Measurements from ENCODE around the gene KIF14. TPM values are rescaled to one million over a fixed set of nuclear protein-coding genes. Genes with fewer than 3 reads are reported as not detected.

KIF14 gene
- polyA plus RNA-seq, 1 of the 3 experiments (the other 2 are of a cell fraction) = 1.2 TPM

GRCh38 chr1:200546577-200546976, 74.0 kb downstream of the KIF14 start:
- no peaks in the 10 kb centered on the region for H3K27me3 ChIP-seq (ENCODE audit: insufficient read depth)
- H3K36me3 ChIP-seq (replicated peaks in 1 of 2; ENCODE audit: control insufficient read depth in 1 of 2, insufficient read depth in 2 of 2, low read length in 1 of 2) = no peaks in the 10 kb centered on the region
- POLR2A ChIA-PET = no interaction called here
- no peak overlapping the region for H3K9ac ChIP-seq
- no peaks in the 10 kb centered on the region for H3K9me3 ChIP-seq
- H3K4me3 ChIP-seq (ENCODE audit: low read depth in 2 of 2, low read length in 1 of 2) = no peak overlapping the region
- no peaks in the 10 kb centered on the region for H3F3A ChIP-seq (replicated peaks; ENCODE audit: insufficient read depth)
- 86% methylated on average over 6 of the region's 6 CpGs for WGBS (ENCODE audit: low lambda C conversion rate)
- no peaks in the 10 kb centered on the region for H3K9me2 ChIP-seq
- H3K4me2 ChIP-seq = no peak overlapping the region
- no peak for DNase-seq
- TF ChIP-seq NFIC (IDR thresholded peaks at IDR 0.05; ENCODE audit: borderline replicate concordance) = no peak
- TF ChIP-seq RFX5 (IDR thresholded peaks at IDR 0.05; ENCODE audit: low read length) = no peak
- TF ChIP-seq EP300 (IDR thresholded peaks at IDR 0.05; ENCODE audit: borderline replicate concordance in 1 of 2, low read depth in 1 of 2, low read length in 1 of 2) = no peak
- TF ChIP-seq, protein P1, sequence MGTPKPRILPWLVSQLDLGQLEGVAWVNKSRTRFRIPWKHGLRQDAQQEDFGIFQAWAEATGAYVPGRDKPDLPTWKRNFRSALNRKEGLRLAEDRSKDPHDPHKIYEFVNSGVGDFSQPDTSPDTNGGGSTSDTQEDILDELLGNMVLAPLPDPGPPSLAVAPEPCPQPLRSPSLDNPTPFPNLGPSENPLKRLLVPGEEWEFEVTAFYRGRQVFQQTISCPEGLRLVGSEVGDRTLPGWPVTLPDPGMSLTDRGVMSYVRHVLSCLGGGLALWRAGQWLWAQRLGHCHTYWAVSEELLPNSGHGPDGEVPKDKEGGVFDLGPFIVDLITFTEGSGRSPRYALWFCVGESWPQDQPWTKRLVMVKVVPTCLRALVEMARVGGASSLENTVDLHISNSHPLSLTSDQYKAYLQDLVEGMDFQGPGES (IDR thresholded peaks at IDR 0.05; ENCODE audit: low read depth, low read length) = no peak
- no peak for TF ChIP-seq RXRA (IDR thresholded peaks at IDR 0.05; ENCODE audit: borderline replicate concordance, low read depth)
- TF ChIP-seq FOXM1 (IDR thresholded peaks at IDR 0.05; ENCODE audit: low read depth) = no peak
- no peak for TF ChIP-seq RAD21 (IDR thresholded peaks at IDR 0.05; ENCODE audit: low read length)
- no peak for TF ChIP-seq TAF1 (IDR thresholded peaks at IDR 0.05; ENCODE audit: borderline replicate concordance, low read depth, low read length)
- no peak for TF ChIP-seq NRF1 (IDR thresholded peaks at IDR 0.05; ENCODE audit: low read depth, low read length)
- TF ChIP-seq RCOR1 (IDR thresholded peaks at IDR 0.05; ENCODE audit: low read length) = no peak
- no peak for TF ChIP-seq SIN3A (IDR thresholded peaks at IDR 0.05; ENCODE audit: borderline replicate concordance, low read depth, low read length)
- TF ChIP-seq EZH2phosphoT487 (IDR thresholded peaks at IDR 0.05; ENCODE audit: borderline replicate concordance, low read depth) = no peak
- TF ChIP-seq FOSL2 (IDR thresholded peaks at IDR 0.05; ENCODE audit: borderline replicate concordance, low read depth) = no peak
- no peak for TF ChIP-seq FOXJ3 (CRISPR knock-in tag; IDR thresholded peaks at IDR 0.05)
- TF ChIP-seq, protein P2, sequence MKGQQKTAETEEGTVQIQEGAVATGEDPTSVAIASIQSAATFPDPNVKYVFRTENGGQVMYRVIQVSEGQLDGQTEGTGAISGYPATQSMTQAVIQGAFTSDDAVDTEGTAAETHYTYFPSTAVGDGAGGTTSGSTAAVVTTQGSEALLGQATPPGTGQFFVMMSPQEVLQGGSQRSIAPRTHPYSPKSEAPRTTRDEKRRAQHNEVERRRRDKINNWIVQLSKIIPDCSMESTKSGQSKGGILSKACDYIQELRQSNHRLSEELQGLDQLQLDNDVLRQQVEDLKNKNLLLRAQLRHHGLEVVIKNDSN (IDR thresholded peaks at IDR 0.05; ENCODE audit: borderline replicate concordance, low read depth) = no peak
- no peak for TF ChIP-seq REST (IDR thresholded peaks at IDR 0.05; ENCODE audit: low read depth, low read length)
- H4K20me1 ChIP-seq (ENCODE audit: insufficient read depth) = no peaks in the 10 kb centered on the region
- no peaks in the 10 kb centered on the region for H3K79me2 ChIP-seq (ENCODE audit: insufficient read depth)
- no peak overlapping the region for H2AFZ ChIP-seq (ENCODE audit: low read depth)
- CTCF ChIA-PET = interaction anchor here (1.5 to 2.5 kb wide), 2 partner anchors 10 to 17 kb away, joined by 3 to 7 read pairs; no protein-coding TSS in a partner anchor
- H3K4me1 ChIP-seq (ENCODE audit: control insufficient read depth in 1 of 2, insufficient read depth in 2 of 2, low read depth in 1 of 2, low read length in 1 of 2) = no peaks in the 10 kb centered on the region
- H3K27ac ChIP-seq (ENCODE audit: low read depth in 2 of 2, low read length in 1 of 2) = no peak overlapping the region

All from SK-N-SH (cell line).